ENCODE measurements around the gene RPTOR.
A peak's percentile ranks its signal among the peaks of the same experiment; 100 is the strongest.

Gene RPTOR

GRCh38 chr17:80969674-80970043 lies 425.0 kb downstream of the RPTOR start:
- DNase-seq: no peak

DNA sequence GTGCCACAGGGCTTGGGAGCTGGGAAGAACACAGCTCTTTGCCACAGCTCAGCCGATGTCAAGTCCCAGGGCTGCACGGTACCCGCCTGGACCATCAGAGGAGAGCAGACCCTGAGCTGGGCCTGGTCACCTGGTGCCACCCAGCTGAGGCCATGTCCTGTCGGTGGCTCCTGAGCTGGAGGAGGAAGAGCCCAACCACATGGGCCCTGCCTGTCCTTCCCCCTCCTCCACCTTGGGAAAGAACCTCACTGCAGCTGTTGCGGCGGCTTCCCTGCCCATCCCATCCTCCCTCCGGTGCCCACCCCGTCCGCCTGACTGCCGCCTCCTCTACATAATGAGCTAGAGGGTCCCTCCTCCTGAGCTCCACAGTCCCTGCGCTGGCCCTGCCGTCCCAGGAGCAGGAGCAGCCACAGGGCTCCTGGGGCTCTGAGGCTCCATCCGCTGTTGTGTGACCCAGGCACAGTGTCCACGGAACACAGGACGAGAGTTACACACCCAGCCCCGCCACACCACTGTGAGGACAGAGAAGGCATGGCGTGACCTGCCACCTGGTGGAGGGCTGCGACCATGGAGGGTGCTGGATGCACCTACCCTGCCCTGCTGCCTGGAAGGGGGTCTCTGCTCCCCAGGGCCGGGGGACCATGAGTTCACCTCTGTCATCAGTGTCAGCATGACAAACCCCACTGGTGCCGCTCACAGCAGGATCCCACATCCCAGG lies 425.6 kb downstream of the RPTOR start:
- peak; percentile 24 to 52 (median 31) for DNase-seq

DNA sequence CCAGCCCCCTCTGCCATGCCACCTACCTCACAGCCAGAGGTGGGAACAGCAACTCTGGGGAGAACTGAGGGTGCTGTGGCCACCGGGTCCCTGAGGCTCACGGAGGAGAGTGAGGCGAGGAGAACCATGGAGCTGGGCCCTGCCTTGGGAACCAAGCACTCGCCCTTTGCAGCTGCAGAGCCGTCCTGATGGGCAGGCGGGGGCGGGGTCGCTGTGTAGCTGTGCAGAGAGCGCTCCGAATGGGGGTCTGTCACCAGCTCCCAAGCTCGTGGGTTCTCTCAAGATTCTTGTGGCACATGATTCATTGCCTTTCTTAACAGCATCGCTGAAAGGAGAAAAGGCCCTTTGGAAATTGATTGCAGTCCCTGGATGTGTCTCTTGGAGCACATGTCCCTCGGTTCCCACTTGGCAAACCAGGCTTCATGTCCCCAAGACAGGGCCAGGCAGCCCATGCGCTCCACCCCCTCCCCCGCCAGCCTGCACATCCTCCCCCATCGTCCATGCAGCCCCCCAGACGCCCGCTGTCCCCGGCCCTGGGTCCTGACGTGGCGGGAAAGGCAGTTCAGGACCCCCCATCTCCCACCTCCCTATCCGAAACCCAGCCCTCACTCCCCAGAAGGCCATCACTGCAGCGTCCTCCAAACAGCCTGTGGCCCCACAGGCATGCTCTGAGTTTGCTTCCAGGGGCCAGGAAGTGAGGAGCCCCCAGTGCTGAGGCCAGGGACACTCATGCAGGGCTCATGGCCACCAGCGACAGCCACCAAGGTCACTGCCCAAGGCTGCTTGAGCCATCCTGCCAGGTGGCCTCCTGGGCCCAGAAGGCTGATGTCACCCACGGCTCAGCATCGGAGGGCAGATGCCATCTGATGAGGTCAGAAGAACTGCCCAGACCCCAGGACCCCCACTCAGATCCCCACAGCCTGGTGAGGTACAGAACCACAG lies 426.4 kb downstream of the RPTOR start:
- no peak for DNase-seq

DNA sequence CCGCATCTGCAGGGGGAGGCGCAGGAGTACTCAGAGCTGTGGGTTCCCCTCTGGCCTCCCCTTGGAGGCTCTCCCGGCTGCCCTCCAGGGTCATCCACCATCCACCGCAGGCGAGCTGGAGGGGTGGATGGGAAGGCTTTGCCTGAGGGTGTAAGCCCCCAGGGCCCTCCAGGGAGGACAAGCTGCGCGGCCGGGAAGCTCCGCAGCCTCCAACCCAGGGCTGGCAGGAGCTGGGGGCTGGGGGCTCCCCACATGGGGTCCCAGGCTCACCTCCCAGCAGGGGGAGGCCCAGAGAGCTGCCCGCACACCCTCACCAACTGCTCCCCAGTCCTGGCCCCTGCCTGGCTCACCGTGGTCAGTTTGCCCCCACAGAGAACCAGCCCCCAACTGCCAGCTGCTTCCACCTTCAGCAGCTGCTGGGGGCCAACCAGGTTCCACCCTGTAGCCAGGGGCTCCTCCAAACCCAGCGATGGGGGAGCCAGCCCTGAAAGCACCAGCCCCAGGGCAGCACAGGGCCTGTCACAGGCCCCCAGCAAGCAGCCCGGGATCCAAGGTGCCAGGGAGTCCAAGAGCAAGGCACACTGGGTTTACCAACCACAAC lies 427.2 kb downstream of the RPTOR start:
- no peak for DNase-seq

DNA sequence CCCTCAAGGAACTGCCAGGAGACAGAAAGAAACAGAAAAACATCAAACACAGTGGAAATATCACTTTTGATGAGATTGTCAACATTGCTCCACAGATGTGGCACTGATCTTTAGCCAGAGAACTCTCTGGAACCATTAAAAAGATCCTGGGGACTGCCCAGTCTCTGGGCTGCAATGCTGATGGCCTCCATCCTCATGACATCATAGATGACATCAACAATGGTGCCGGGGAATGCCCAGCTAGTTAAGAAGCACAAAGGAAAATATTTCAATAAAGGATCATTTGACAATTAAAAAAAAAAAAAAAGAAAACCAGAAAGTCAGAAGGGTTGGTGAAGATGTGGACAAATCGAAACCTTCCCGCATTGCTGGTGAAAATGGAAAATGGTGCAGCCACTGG lies 432.1 kb downstream of the RPTOR start:
- no peak for DNase-seq

DNA sequence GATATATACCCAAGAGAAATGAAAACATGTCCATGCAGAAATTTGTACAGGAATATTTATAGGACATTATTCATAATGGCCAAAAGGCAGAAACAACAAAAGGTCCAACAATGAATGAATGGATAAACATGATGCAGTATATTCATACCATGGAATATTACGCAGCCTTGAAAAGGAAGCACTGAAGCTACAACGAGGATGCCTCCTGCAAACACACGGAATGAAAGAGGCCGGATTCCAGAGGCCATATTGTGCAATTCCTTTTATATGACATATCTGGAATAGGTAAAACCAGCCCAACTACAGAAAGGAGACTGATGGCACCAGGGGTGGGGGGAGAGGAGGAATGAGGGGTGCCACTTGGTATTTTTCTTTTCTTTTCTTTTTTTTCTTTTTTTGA lies 432.5 kb downstream of the RPTOR start:
- DNase-seq: no peak

DNA sequence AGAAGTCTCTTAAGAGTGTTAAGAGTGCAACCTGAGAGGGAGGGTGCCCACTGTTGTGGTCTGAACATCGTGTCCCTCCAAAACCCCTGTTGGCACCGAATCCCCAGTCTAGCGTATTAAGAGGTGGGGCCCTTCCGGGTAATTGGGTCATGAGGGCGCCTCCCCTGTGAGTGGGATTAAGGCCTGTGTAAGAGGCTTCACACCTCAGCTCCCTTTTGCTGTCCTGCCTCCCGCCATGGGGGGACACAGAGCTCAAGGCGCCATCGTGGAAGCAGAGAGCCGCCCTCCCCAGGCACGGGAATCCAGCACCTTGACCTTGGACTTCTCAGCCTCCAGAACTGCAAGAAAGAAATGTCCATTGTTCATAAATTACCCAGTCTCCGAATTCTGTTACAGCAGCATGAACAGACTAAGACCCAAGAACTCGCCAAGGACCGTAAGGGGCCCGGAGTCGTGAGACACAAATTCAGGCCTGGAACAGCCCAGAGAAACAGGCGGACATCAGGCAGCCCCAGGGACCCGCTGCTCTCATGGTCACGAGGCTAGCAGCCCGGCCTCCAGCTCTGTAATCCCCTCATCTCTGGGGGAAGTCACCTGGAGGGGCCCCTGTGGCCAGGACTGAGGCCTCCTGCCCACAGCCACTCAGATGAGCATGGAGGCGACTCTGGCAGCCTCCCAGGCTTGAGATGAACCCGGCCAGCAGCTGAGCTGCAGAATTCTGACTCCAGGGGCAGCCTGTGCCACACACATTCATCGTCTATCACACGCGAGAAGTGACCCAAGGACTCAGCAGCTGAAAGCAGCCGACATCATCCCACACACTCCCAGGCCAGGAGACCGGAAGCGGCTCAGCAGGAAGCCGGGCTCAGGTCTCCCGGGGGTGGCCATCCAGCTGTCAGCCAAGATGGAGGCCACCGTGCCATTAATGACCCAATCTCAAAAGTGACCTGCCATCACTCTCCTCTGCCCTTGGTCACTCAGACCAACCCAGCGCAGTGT lies 434.2 kb downstream of the RPTOR start:
- DNase-seq: no peak

DNA sequence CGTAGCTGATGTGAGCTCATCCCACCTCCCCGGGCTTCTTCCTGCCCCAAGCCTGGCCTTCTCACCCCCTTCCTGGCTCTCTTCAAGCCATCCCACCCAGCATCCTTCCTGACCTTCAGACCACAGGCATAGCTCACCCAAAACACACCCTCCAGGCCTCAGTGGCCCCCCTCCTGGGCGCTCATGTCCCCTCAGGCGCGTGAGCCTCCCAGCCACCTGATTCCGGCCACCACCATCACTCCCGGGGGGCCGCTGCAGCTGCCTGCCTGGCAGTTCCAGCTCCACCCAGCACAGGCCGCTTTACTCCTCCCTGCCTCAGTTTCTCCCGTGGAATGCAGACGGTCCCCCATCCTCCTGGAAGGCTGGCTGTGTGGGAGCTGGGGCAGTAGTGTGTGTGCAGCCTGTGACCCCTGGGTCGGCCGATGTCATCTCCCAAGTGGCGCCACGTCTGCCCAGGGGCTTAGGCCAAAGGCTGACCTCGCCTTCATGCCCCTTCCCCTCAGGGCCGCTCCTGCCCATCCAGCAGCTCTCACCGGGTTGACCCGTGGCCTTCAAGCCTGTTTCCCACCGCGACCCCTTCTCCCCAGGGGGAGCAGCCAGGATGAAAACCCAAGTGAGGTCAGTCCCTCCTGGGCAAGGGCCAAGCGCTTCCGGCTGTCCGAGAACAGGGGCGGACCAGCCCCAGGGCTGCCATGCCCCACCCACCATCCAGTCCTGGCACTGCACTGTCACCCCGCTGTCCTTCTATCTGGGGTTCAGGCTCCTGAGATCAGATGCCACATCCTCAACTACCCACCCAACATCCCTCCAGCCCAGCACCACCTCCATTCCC lies 435.1 kb downstream of the RPTOR start:
- DNase-seq: no peak

DNA sequence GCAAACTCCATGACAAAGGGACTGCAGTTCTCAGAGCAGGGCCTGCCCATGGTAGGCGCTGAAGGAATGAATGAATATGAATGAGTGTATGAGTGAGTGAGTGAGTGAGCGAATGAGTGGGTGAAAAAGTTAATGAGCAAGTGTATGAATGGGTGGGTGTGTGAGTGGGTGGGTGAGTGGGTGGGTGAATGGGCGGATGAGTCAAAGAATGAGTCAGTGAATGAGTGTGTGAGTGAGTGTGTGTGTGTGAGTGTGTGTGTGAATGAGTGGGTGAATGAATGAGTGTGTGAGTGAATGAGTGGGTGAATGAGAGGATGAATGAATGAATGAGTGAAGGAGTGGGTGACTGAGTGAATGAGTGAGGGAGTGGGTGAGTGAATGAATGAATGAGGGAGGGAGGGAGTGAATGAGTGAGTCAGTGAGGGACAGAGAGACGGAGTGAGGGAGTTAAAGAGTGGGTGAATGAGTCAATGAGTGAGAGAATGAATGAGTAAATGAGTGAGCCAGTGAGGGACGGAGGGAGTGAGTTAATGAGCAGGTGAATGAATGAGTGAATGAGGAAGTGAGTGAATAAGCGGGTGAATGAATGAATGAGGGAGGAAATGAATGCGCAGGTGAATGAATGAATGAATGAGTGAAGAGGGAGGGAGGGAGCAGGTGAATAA lies 435.9 kb downstream of the RPTOR start:
- peak in 1 of 3 experiments; percentile 18 for DNase-seq

DNA sequence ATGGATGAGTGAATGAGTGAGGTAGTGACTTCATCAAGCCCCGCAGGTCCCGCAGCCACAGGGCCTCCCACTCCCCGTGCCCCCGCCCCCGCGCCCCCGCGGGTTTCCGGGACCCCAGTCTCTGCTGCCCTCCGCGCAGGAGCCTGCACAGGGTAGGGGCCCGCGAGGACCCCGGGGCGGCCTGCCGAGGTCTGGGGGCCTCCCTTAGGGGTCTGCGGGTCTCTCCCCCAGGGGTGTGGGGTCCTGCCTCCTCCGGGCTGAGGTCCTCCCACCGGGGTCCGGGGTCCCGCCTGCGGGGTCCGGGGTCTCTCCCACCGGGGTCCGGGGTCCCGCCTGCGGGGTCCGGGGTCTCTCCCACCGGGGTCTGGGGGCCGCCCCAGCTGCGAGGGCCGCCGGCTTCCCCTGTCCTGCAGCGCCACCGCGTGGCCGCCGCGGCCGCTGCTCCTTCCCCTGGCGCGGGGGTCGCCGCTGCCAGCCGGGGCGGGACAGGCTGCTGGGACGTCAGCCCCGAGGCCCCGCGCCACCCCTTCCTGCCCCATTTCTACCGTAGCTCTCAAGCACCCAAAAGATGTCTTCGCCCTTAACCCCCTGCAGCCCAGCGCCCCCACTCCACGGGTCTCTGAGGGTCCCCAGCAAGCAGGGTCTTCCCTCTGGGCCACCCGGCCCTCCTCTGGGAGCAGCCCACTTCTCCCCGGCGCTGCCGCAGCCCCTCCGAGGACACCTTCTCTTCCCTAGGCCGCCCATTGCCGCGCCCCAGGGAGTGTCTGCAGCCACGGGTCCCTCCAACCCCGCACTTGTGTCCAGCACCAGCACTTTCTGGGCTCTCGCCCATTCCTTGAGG lies 436.6 kb downstream of the RPTOR start:
- DNase-seq: peak in 2 of 3 experiments; percentile 25 to 32

GRCh38 chr17:80981929-80982425 lies 437.3 kb downstream of the RPTOR start:
- no peak for DNase-seq

- DNase-seq: no peak
Observed at GRCh38 chr17:80982426-80982974, 437.9 kb downstream of the RPTOR start.

DNA sequence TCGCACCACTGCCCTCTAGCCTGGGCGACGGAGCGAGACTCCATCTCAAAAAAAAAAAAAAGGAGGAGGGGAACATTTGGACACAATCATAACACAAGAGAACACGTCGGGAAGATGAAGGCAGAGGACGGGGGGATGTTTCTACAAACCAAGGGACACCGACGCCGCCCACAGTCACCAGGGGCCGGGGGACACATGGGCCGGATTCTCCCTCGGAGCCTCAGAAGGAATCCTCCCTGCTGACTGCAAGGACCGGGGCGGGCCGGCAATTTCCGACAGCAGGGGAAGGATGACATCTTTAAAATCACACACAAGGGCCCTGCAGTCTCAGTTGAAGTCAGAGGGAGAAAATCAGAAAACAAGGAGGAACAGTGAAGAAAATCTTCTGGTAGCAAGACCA lies 438.9 kb downstream of the RPTOR start:
- no peak for DNase-seq

GRCh38 chr17:80984749-80985148 lies 440.1 kb downstream of the RPTOR start:
- DNase-seq: no peak

DNA sequence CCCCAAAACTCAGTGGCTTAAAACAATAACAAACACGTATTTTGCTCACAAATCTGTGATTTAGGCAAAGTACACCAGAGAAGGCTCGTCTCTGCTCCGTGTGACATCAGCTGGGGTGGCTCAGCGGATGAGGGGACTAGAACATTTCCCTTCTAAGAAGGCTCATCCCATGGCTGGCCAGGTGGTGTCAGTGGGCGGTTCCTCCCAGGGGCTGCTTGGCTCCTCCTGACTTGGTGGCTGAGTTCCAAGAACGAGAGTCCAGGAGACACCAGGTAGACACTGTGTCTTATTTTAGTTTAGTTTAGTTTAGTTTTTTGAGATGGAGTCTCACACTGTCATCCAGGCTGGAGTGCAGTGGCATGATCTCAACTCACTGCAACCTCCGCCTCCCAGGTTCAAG lies 441.4 kb downstream of the RPTOR start:
- DNase-seq: no peak

DNA sequence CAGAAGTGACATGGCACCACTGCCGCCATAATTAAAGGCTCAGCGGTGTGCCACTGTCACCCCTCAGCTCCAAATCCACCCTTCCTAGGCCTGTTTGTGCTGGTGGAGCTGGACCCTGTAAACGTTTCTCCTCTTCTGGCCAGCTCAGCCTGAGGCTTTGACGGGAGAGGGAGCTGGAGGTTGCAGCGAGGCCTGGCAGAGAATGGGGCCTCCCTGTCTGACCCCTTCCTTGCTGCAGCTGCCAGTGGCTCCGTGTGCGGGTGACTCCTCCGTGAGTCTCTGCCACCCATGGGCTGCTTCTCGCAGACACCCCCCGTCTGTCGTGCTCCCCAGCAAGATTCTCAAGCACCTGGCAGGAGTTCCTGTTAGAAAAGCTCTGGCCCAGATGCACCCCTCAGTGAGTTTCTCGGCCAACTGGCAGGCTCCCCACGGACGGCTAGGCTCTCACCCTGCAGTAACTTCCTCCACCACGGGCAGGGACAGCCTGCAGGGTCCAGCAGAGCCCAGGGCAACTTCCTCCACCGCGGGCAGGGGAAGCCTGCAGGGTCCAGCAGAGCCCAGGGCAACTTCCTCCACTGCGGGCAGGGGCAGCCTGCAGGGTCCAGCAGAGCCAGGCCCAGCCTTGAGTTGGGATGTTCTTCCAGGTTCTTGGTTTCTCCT lies 442.3 kb downstream of the RPTOR start:
- no peak for DNase-seq

DNA sequence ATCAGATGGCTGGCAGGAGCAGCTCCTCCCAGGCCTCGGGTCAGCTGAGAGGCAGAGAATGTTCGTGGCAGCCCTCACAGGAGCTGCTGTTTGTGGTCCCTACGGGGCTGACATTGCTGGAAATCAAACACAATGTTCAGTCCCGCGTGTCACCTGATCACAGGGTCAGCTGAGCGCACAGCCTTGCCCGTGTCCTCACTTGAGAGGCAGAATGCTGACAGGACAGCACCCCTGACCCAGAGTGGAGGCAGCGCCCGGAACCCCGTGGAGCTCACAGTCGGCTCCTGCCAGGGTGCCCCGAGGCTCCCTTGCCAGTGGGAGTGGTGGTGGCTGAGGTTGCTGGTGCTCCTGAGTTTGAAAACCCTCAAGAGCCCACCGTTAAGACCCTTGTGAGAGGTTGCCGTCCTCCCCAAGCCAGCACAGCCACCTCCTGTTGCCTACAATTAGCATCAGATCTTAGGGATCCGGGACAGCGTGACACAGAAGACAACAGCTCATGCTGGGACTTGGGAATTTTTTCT lies 443.4 kb downstream of the RPTOR start:
- DNase-seq: peak in 2 of 3 experiments; percentile 27 to 39

DNA sequence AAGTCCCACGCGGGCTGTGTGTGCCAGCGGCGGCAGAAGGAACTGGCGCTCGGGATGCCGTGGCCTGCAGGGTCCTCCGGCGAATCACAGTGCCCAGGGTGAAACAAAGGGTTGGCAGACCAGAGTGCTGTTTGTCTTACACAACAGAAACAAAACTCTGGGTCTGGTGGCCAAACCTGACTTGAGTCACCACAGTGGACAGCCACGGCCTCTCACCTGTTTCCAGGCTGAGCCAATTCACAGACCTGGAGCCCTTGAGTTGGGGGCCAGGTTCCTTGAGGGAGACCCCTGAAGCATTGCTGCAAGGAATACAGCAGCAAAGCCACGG lies 444.9 kb downstream of the RPTOR start:
- no peak for DNase-seq

Measured in NCI-H1417 (cell line).